ENCODE results near the gene ITIH4. TPM values are rescaled to one million over a fixed set of nuclear protein-coding genes. Genes with fewer than 3 reads are reported as not detected.

The ITIH4 gene
- total and polyA plus RNA-seq, 9 of the 15 experiments (the other 6 are each of a cell fraction or from before 2014, with no cell fraction given) = 0.09 to 0.62 (median 0.20) TPM; not detected in 6

- TF ChIP-seq YY1 (IDR thresholded peaks at IDR 0.05; ENCODE audit: borderline replicate concordance in 1 of 3, control insufficient read depth in 1 of 3, extremely low read depth in 1 of 3, insufficient read depth in 3 of 3, insufficient read length in 1 of 3, insufficient replicate concordance in 2 of 3, low read depth in 1 of 3, low read length in 2 of 3) (no peak), KDM5B (IDR thresholded peaks at IDR 0.05; ENCODE audit: insufficient replicate concordance, low read depth, low read length) (no peak), E2F4 (CRISPR knock-in tag; IDR thresholded peaks at IDR 0.05; ENCODE audit: low read depth) (no peak), RBM17 (IDR thresholded peaks at IDR 0.05; ENCODE audit: borderline replicate concordance, low read depth, low read length) (no peak), ZNF212 (CRISPR knock-in tag; IDR thresholded peaks at IDR 0.05) (no peak), CHD1 (IDR thresholded peaks at IDR 0.05; ENCODE audit: low read length) (no peak), CBX8 (IDR thresholded peaks at IDR 0.05; ENCODE audit: borderline replicate concordance, extremely low read depth, low read depth, low read length, poor library complexity, severe bottlenecking) (no peak), ZBTB49 (CRISPR knock-in tag; IDR thresholded peaks at IDR 0.05; ENCODE audit: borderline replicate concordance) (no peak), ARHGAP35 (IDR thresholded peaks at IDR 0.05; ENCODE audit: partially characterized antibody) (no peak)
Observed at GRCh38 chr3:52844290-52844975, 14.0 kb upstream of the ITIH4 start (continued).

Data from K562 (cell line).